Activated naive CD4-positive, alpha-beta T cell treated with anti-CD3 and anti-CD28 coated beads, Interleukin-2, amount 10 ng/mL, durations not matched to agents 7 days and 5 days (primary cell): ENCODE results near the gene TCF12.

Experiments used
- CTCF ChIA-PET: fragments of 350-600 bp; sonication (Branson Sonifier 250); formaldehyde crosslinking; loops from one replicate; lab custom pipeline; 2021; ENCODE audit warnings: antibody characterized with exemption; lab: Charles Lee
- DNase-seq: peaks from one replicate; pipeline ENCODE4 v3.0.0-alpha.2; 2020
- H3K27ac Mint-ChIP-seq: one replicate; pipeline ENCODE4 v1.8.0; 2021; ENCODE audit warnings: mild to moderate bottlenecking, moderate library complexity, mixed read lengths
- H3K27me3 Mint-ChIP-seq: one replicate; pipeline ENCODE4 v1.8.0; 2021; ENCODE audit warnings: mild to moderate bottlenecking, mixed read lengths
- H3K36me3 Mint-ChIP-seq: one replicate; pipeline ENCODE4 v1.8.0; 2021; ENCODE audit warnings: mixed read lengths
- H3K4me1 Mint-ChIP-seq: one replicate; pipeline ENCODE4 v1.8.0; 2021; ENCODE audit warnings: mixed read lengths
- H3K4me3 Mint-ChIP-seq: one replicate; pipeline ENCODE4 v1.8.0; 2021; ENCODE audit warnings: mild to moderate bottlenecking, moderate library complexity, mixed read lengths
- H3K9me3 Mint-ChIP-seq: one replicate; pipeline ENCODE4 v1.8.0; 2021; ENCODE audit warnings: mixed read lengths

Gene TCF12

DNA sequence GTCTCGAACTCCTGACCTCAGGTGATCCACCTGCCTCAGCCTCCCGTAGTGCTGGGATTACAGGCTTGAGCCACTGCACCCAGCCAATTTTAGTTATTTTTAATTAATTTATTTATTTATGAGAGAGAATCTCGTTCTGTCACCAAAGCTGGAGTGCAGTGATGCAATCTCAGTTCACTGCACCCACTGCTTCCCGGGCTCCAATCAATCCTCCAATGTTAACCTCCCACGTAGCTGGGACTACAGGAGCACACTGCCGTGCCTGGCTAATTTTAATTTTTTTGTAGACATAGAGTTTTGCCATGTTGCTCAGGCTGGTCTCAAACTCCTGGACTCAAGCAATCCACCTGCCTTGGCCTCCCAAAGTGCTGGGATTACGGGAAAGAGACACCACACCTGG lies 137.9 kb downstream of the TCF12 start:
- no peaks in the 10 kb centered on the region for H3K27me3 Mint-ChIP-seq
- DNase-seq: no peak
- CTCF ChIA-PET: no interaction called here
- no peak overlapping the region for H3K4me3 Mint-ChIP-seq
- H3K36me3 Mint-ChIP-seq: peaks cover 2% of the 10 kb centered on the region
- H3K9me3 Mint-ChIP-seq: no peaks in the 10 kb centered on the region
- H3K4me1 Mint-ChIP-seq: no peaks in the 10 kb centered on the region
- no peak overlapping the region for H3K27ac Mint-ChIP-seq

DNA sequence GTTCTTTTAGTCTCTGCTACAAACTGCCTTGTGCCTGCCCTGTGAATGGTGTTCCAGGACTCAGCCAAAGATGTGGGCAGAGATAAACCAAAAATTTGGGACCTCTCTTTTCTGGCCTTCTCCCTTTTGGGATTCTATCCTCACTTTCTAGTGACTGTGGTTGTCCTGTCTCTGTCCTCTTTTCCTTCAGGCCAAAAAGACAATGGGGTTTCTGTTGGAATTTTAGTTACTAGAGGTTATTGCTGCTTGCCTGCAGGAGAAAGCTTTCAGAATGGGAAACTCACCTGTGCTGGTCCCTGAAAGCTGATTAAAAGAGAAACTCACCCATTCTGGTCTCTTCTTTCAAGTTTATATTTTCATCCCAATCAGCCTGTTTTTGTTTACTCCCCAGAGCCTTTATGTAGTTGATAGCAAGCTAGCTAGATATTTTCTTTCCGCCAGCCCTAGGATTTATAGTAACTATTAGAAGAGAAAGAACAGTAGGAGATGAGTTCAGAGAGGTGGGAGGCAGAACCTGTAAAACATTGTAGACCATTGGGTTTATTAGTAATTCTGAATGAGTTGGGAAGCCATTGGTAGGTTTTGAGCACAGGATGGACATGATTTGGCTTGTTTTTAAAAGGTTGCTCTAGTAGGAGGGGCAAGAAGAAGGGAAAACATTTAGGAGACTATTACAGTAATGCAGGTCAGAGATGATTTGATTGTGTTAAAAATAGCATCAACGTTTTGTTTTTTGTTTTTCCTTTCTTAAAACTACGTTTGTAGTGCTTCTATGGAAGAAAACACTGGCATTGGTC lies 138.9 kb downstream of the TCF12 start:
- no peaks in the 10 kb centered on the region for H3K9me3 Mint-ChIP-seq
- no peak for DNase-seq
- H3K27me3 Mint-ChIP-seq: no peaks in the 10 kb centered on the region
- CTCF ChIA-PET: no interaction called here
- no peak overlapping the region for H3K4me3 Mint-ChIP-seq
- H3K27ac Mint-ChIP-seq: no peak overlapping the region
- peaks cover 2% of the 10 kb centered on the region for H3K36me3 Mint-ChIP-seq
- H3K4me1 Mint-ChIP-seq: no peaks in the 10 kb centered on the region

DNA sequence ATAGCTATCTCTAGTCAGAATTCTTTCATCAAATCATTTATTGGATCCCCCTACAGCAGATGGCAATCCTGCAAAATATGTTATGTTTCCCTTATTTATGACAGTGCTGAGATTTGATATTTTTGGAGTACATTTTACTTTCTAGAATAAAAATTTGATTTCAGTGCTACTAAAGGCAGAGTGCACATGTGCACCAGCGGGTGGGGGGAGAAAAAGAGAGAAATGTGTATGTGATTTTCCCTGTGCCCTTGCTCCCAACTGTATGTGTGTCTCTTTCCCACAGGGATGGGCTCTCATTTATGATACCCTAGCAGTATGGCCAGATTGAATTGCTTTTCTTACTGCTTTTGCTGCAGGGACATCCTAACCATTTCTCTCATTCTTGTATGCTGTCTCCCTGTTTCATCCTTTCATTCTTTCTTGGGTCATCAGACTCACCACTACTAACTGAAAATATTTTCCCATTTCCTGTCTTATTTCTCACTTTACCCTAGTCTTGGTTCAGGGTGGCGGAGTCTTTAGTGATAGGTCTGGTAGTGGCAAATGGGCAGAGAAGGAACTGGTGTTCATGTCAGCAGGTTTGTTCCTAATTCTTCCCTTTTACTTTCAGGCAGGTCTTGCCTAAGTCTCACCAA lies 140.7 kb downstream of the TCF12 start:
- CTCF ChIA-PET: no interaction called here
- H3K36me3 Mint-ChIP-seq: peaks cover 6% of the 10 kb centered on the region
- H3K9me3 Mint-ChIP-seq: no peaks in the 10 kb centered on the region
- no peak overlapping the region for H3K4me3 Mint-ChIP-seq
- H3K4me1 Mint-ChIP-seq: no peaks in the 10 kb centered on the region
- H3K27me3 Mint-ChIP-seq: no peaks in the 10 kb centered on the region
- no peak for DNase-seq
- H3K27ac Mint-ChIP-seq: no peak overlapping the region

DNA sequence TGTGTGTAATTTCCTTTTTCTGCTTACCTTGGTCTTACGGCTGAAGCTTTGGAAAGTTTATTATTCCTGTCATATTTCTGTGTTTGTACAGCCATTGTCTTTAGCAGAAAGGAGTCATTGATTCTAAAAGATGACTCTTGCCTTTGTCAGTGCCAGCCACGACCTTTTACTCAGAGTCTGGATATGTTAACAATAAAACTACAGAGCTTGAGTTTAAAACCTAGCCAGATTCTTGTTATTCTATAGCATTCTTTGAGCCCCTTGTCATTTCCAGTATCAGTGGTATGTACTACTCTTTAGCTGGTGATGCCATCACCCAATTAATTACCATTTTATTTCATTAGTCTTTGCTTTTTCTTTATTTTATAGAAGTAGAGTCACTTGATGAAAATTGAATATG lies 142.4 kb downstream of the TCF12 start:
- Mint-ChIP-seq H3K9me3 (no peaks in the 10 kb centered on the region), H3K4me1 (no peaks in the 10 kb centered on the region), H3K36me3 (peaks cover 8% of the 10 kb centered on the region), H3K4me3 (no peak overlapping the region), H3K27ac (no peak overlapping the region), H3K27me3 (no peaks in the 10 kb centered on the region)
- DNase-seq: no peak
- CTCF ChIA-PET: no interaction called here

DNA sequence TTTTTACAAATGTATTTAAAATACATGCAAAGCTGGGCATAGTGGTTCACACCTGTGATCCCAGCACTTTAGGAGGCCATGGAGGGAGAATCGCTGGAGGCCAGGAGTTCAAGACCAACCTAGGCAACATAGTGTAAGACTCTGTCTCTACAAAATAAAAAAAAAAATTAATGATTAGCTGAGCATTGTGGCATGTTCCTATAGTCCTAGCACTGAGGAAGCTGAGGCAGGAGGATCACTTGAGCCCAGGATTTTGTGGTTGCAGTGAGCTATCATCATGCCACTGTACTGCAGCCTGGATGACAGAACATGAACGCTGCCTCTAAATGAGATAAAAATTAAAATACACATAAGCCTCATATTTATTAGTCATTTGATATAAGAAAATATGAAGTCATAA lies 142.8 kb downstream of the TCF12 start:
- no peak for DNase-seq
- Mint-ChIP-seq H3K4me1 (no peaks in the 10 kb centered on the region), H3K27me3 (no peaks in the 10 kb centered on the region), H3K4me3 (no peak overlapping the region), H3K36me3 (peaks cover 8% of the 10 kb centered on the region), H3K9me3 (no peaks in the 10 kb centered on the region), H3K27ac (no peak overlapping the region)
- CTCF ChIA-PET: no interaction called here

DNA sequence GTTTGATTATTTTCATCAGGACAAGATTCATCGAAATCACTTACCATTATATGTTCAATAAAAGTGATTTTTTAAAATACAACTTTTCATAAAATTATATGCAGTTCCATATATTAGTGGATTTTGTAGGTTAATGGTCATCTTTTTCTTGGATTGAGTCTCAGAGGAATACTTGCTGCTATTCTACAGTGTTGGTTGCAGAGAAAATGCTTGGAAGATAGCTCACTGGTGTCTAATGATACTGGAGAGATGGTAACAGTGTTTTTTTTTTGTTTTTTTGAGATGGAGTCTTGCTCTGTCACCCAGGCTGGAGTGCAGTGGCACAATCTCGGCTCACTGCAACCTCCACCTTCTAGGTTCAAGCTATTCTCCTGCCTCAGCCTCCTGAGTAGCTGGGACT lies 143.3 kb downstream of the TCF12 start:
- no peaks in the 10 kb centered on the region for H3K4me1 Mint-ChIP-seq
- no peaks in the 10 kb centered on the region for H3K27me3 Mint-ChIP-seq
- H3K36me3 Mint-ChIP-seq: peaks cover 8% of the 10 kb centered on the region
- H3K9me3 Mint-ChIP-seq: no peaks in the 10 kb centered on the region
- no peak overlapping the region for H3K27ac Mint-ChIP-seq
- DNase-seq: no peak
- no peak overlapping the region for H3K4me3 Mint-ChIP-seq
- CTCF ChIA-PET: no interaction called here

DNA sequence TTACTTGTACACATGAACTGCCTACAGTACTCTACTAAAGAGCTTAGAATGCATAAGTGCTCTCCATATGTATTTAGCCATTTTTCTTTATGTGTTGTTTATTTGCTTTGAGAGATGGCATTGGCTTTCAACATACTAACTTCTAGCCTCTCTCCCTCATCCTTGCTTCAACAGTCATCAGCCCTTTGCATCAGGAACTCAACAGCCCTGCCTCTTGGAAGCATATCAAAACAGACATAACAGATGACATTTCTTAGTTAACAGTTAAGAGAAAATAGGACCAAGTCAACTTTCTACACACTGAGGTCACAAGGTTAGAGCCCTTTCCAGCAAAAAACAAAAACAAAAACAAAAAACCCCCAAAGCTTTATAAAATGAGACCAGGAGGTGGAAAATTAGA lies 145.6 kb downstream of the TCF12 start:
- H3K4me3 Mint-ChIP-seq: no peak overlapping the region
- no peaks in the 10 kb centered on the region for H3K27me3 Mint-ChIP-seq
- no peak overlapping the region for H3K27ac Mint-ChIP-seq
- H3K9me3 Mint-ChIP-seq: no peaks in the 10 kb centered on the region
- no peaks in the 10 kb centered on the region for H3K4me1 Mint-ChIP-seq
- CTCF ChIA-PET: no interaction called here
- no peak for DNase-seq
- H3K36me3 Mint-ChIP-seq: peaks cover 9% of the 10 kb centered on the region

DNA sequence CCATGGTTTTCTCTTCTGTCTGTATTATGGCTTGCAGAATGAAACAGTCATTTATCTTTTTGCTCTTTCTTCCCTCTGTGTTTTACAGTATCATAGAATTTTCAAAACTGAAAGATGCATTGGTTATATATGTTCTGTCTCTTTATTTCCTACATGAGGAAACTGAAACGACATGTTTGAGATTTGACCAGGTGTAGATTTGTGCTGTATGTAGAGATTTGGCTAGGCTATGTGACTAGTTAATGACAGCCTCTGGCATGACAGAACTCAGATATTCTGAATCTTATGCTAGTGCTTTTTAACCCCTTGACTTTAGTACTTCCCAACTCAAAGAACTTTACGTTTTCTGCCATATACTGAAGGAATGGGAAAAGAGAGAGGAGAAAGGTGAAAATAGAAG lies 151.0 kb downstream of the TCF12 start:
- Mint-ChIP-seq H3K4me3 (no peak overlapping the region), H3K4me1 (no peaks in the 10 kb centered on the region), H3K36me3 (peaks cover 1% of the 10 kb centered on the region), H3K9me3 (no peaks in the 10 kb centered on the region), H3K27me3 (no peaks in the 10 kb centered on the region), H3K27ac (no peak overlapping the region)
- CTCF ChIA-PET: no interaction called here
- DNase-seq: no peak

DNA sequence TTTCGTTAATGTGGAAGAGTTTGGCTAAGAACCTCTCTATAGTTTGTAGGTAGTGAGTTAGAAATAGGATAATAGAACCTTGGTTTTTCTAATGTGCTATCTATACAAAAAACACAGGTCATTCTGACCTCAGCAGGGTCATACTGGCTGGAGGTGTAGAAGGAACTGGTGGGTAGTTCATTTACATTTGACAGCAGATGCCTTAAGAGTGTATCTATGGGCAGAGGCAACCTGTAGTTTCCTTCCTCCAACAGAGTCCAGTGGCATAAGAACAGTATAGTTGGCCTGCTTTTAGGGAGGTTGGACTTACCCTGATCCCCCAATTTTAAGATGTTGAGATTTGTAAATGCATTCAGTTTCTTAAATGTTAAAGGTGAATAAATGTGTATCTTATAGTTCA lies 152.2 kb downstream of the TCF12 start:
- CTCF ChIA-PET: no interaction called here
- H3K27ac Mint-ChIP-seq: no peak overlapping the region
- H3K27me3 Mint-ChIP-seq: no peaks in the 10 kb centered on the region
- no peak overlapping the region for H3K4me3 Mint-ChIP-seq
- no peaks in the 10 kb centered on the region for H3K9me3 Mint-ChIP-seq
- DNase-seq: no peak
- H3K36me3 Mint-ChIP-seq: peaks cover 1% of the 10 kb centered on the region
- H3K4me1 Mint-ChIP-seq: no peaks in the 10 kb centered on the region

DNA sequence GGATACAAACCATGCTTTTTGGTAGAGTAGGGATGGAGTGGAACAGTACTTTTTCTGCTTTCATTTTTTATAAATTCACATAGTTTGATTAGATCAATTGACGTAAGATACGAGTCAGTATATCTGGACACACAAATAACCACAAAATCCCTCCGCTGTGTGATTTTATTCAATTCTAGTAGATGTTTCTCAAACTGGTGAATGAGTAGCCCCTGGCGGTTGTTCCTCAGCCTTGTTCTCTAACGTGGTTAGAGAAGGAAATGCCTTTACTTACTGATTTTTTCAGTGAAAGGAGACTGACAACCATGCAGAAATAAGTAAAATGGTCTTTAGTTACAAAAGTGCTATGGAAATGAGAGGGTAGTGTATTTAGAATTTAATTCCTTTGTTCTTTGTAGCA lies 161.0 kb downstream of the TCF12 start:
- no peak for DNase-seq
- Mint-ChIP-seq H3K4me3 (no peak overlapping the region), H3K9me3 (no peaks in the 10 kb centered on the region), H3K27ac (no peak overlapping the region), H3K36me3 (peaks cover 1% of the 10 kb centered on the region), H3K27me3 (no peaks in the 10 kb centered on the region), H3K4me1 (peaks cover 12% of the 10 kb centered on the region)
- CTCF ChIA-PET: no interaction called here

DNA sequence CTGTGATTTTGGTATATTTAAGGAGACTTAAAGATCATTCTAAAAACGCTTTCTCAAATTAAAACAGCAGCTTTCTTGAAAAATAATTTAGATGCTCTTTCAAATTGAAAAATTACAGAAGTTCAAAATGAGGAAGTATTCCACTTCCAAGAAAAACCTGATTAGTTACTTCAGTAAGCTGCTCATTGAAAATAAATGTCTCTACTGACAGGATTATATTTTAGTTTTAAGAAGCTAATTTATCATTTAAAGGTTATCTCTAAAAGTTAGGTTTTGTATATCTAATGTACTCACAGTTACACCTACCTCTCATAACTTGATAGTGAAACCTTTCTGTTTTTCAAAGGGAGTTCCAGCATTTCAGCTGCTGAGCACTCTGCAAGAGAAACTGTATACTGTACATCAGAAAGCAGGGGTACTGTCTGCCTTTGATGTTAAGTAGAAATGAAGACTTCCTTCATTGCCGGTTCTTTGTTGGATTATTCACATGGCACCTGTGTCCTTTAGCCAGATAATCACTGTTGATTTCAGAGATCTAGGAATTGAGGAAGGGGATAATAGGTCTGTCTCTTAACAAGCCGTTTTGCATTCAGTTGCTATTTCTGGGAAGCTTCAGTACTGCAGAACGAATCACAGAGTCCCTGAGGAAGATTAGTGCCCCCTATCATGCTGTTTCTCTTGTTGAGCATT lies 161.6 kb downstream of the TCF12 start:
- CTCF ChIA-PET: no interaction called here
- no peak overlapping the region for H3K4me3 Mint-ChIP-seq
- no peaks in the 10 kb centered on the region for H3K27me3 Mint-ChIP-seq
- no peak overlapping the region for H3K27ac Mint-ChIP-seq
- H3K9me3 Mint-ChIP-seq: no peaks in the 10 kb centered on the region
- peaks cover 1% of the 10 kb centered on the region for H3K36me3 Mint-ChIP-seq
- DNase-seq: no peak
- peaks cover 12% of the 10 kb centered on the region for H3K4me1 Mint-ChIP-seq

DNA sequence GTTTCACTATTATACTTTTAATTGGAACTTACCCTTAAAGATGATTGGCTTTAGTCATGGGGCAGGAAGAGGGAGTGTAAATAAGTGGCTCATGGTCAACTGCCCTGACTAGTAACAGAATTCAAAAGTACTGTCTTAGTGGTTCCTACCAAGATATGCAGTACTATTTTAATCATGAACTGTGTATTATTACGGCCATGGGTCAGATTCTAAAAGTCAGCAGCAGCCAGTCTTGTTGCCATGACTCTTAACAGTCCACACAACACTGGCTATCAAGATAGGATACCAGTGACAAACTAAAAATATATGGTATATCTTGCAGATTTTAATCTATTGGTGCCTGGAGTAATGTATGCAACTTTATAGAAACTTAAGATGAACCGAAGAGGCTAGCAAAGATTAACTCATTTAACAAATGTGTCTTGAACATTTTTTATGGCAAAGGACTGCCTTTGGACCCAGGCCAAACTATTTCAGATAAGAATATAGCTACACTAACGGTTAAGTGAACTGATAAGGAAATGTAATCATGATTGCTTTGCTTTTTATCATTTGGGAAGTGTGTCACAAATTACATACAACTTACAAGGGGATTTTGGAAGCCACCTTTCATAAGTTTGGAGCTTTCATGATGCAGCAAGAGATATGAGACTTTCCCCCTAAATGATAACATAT lies 163.7 kb downstream of the TCF12 start:
- no peak overlapping the region for H3K4me3 Mint-ChIP-seq
- no peak for DNase-seq
- H3K27ac Mint-ChIP-seq: no peak overlapping the region
- CTCF ChIA-PET: interaction anchor here (0.6 kb wide), 1 partner anchor 1528 kb away, joined by 3 read pairs; no protein-coding TSS in a partner anchor
- peaks cover 12% of the 10 kb centered on the region for H3K4me1 Mint-ChIP-seq
- H3K27me3 Mint-ChIP-seq: no peaks in the 10 kb centered on the region
- H3K36me3 Mint-ChIP-seq: peaks cover 1% of the 10 kb centered on the region
- no peaks in the 10 kb centered on the region for H3K9me3 Mint-ChIP-seq

DNA sequence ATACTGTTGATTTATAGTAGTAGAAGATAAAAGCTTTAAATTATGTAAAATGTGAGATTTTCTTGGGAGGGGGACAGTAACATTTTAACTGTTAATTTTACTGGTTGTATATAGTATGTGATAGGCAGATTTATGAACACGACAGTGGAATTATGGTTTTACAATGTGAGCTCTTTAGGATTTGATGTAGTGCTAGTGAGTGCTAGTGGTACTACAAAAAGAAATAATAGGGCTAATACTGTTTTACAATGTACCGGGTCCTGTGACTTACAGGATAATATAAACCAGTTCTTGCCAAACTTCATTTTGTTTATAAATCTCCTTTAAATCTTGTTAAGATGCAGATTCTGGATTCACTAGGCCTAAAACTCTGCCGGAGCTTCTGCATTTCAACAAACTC lies 165.7 kb downstream of the TCF12 start:
- Mint-ChIP-seq H3K36me3 (peaks cover 1% of the 10 kb centered on the region), H3K27ac (no peak overlapping the region), H3K27me3 (no peaks in the 10 kb centered on the region), H3K9me3 (no peaks in the 10 kb centered on the region), H3K4me1 (peaks cover 11% of the 10 kb centered on the region), H3K4me3 (no peak overlapping the region)
- CTCF ChIA-PET: no interaction called here
- no peak for DNase-seq

DNA sequence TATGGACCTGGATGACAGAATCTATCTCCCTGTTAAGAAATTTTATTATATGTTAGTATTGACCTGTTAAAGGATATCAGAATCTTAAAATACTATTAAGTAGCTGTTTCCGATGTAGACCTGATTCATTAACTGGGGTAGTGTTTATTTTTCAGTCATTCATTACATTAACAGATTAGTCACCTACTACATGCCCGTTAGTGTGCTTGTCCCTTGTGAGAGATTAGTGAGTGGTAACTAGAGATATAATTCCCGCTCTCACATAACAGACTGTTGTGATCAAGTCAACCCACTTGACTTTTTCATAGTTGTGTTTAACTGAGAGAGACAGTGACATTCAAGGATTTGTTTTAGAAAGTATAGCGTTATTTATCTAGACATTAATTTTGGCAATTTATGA lies 166.8 kb downstream of the TCF12 start:
- CTCF ChIA-PET: no interaction called here
- H3K36me3 Mint-ChIP-seq: peaks cover 1% of the 10 kb centered on the region
- no peak overlapping the region for H3K4me3 Mint-ChIP-seq

More for the DNA sequence above, 166.8 kb downstream of the TCF12 start:
- DNase-seq: no peak
- no peaks in the 10 kb centered on the region for H3K27me3 Mint-ChIP-seq
- H3K27ac Mint-ChIP-seq: no peak overlapping the region
- H3K9me3 Mint-ChIP-seq: no peaks in the 10 kb centered on the region
- H3K4me1 Mint-ChIP-seq: peaks cover 5% of the 10 kb centered on the region
